Stimulated activated CD8-positive, alpha-beta memory T cell treated with anti-CD3 and anti-CD28 coated beads, Interleukin-7, amount 100 ng/mL, for 48 hours (primary cell): ENCODE measurements around the gene HHATL.

Experiments used
- DNase-seq, 2 donors: peaks; one replicate each; pipeline ENCODE4 v3.0.0-alpha.2; 2020; ENCODE audit warnings: low read depth in 1 of 2; ENCODE audit errors: extremely low read depth in 1 of 2

Gene HHATL

DNA sequence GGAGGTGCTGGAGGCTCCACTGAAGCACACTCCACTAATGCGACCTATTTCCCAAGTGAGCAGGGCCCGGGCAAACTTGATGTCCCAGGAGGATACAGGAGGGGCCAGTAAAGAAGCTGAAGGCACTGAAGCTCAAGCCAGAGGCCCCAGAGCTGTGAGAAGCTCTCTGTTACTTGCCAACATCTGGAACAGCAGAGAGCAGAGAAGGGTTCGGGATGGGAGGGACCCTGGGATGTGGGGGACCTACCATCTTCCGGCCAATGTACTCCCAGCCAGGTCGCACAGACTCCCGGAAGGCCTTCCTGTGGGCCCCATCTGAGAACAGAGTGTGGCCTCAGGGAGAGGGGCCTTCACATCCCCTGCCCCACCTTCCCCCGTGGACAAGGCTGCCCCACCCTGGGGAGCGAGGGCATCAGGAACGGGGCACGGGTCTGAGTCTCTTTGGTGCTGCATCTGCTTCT, 3.1 kb downstream of the HHATL start:
- DNase-seq, result no peak

DNA sequence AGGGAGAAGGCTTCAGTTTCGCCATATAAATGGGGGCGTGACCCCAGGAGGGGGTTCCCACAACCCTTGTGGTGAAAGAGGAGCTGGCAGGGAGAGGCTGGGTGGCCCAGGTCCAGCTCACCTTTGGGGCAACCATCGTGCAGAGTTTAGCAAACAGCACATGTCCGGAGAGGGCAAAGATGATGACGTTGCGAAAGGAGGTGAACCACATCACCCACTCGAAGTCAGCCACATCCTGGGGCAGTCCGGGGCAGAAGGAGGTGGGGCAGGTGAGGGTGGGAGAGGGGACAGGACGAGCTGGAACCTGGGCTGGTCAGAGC, 3.7 kb downstream of the HHATL start:
- DNase-seq, result no peak

DNA sequence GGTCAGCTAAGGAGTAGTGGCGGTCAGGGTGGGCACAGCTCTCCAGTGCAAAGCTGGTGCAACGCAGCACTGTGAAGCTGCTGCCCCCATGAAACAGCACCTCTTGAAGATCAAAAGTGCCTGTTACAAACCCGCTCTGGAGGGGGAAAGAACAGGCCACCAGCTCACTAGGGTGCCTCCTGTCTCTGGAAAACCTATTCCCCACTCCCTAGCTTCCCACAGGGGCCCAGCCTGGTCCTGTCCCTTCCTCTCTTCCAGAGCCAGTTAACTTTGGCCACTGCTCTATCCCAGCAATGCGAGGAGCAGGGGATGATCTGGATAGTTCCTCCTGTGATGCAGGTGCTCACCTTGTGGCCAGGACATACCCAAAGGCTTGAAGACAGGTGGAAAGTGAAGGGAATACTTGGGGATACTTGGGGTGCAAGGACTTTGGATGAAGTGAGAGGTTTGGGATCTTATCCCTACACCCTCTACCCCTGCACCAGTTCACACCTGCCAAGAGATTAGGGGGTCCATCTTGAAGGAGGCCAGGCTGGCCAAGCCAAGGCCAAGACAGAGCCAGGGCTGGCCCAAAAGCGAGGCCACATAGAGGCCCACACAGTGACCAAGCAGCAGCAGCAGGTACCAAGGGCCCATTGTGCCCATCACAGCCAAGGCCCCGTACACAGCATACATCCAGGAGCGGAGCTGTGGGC, 4.2 kb downstream of the HHATL start:
- DNase-seq, result no peak

DNA sequence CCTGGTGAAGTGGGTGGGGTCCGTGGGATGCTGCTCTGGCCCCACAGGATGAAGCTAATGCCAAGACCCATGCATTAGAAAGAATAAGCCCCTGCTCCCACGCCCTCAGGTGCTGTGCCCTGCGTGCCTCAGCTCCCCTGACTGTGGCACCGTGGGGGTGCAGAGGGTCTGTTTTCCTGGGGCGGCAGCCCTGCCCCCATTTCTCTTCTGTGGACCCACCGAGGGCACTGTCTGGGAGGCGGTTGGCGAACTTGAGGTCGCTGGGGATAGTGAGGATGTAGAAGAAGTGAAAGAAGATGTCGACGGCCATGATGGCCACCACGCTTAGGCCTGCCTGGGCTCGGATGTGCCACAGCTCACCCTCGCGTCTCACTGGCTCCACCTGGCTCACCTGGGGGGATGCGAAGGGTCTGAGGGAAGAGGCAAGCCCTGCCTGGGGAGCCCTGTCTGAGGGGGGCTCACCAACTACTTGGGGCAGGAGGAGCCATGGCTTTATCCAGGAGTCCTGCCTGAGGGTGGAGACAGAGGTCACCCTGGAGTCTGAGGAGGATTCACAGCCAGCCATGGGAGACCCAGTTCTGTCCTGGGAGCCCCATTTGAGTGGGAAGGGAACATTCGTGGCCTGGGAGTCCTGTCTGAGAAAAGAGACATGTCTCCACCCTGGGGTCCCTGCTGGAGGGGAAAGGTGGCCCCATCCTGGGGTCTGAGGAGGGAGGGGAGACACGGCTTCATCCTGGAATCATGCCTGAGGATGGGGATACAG, 5.1 kb downstream of the HHATL start:
- DNase-seq, result no peak

DNA sequence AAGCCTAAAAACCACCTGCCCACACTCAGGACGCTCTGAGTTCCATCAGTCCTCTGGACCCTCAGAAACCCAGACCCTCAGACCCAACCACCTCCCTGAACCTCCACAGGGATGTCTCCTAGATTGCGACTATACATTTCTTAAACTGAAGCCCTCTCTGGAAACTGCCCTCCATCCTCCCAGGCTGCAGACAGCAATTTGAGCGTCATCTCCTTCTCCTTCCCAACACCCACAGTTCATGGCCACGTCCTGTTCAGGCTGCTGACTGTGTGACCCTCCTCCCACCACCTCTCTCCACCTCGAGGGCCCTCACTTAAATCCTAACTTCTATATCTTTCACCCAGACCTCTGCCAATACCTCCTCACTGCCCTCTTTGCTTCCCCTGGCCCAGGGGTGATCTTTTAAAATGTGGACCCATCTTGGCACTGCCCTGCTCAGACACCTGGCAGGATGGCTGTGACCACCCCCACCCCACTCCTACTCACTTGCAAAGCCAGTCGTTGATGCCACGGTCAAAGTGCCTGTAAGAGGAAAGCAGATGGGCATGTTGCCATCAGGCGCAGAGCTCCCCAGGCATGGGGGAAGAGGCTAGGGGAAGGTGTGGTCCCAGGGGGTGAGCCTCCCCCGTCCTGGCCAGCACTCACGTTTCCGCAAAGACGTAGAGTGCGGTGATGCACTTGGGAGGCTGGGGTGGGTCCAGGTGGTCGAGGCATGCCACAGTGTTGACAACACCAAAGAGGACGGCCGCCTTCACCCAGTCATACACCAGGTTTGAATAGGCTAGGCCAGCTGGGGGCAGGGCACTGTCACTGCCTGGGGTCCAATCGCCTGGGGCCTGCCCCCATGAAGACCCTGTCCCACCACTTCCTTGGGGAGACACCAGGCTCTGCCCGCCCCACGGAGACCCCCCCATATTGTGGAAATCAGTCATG, 6.0 kb downstream of the HHATL start:
- no peak for DNase-seq

DNA sequence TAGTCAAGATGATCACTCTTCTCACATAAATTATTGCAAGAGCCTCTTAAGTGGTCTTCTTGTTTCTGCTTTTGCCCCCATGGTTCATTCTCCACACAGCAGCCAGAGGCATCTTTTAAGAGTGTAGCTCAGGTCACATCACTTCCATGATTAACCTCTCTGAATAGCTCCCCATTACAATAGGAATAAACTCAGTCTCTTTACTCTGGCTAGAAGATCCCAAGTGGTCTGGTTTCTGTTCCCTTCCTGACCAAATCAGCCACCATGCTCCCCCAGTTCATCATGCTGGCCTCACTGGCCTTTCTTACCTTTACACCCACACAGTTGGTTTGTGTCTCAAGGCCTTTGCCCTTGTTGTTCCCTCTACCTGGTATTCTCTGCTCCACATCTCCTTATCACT, 8.2 kb downstream of the HHATL start:
- no peak for DNase-seq

DNA sequence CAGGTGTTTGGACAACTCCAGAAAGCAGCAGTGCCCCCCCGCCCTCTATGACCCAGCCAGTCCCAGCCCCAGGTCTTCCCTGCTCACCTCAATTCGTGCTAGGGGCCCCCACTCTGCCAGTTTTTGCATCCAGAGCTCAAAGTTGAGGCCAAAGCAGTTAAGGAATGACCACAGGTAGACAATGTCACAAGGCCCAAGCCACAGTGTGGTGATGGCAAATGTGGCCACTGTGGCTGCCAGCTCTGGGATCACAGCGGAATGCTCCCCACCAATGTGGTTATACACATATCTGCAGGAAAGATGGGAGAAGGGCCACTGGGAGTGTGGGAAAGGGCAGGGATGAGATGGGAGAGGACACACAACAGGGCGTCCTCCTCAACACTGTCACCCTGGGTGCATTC, 9.1 kb downstream of the HHATL start:
- no peak for DNase-seq

DNA sequence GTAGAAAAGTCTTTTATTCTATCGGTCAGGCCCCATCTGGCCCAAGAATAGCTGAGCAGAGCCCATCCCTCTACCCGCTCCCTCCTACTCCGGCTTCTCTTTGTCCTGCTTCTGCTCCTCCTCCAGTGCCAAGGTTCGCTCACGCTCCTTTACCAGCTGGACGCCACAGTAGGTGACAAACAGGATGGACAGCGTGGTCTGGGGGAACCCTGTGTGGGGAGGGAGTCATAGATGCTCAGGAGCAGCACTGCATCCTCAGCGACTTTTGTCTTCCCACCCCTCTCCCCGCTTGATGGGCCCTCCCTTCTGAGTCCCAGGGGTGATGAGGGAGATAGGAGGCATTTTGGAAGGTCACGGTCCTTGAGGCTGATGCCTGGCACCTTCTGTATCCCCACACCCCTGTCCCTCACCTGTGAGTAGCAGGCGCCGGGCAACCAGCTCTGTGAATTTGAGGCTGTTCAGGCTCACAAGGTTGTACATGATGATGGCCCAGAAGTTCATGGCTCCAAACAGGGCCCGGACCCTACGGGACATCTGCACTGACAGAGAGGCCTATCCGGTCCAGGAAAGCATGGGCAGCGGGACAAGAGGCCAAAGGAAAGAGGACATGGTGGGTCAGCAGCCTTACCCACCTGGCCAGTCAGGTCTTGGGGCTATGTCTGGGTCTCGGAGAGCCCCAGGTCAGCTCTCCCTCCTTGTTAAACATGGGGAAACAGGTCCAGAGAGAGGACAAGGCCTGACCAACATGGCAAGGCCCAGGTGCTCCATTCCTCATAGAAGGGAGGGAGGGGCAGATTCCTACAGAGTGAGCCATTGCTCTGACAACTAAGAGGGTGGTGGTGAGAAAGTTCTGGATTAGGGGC, 9.7 kb downstream of the HHATL start:
- no peak for DNase-seq

DNA sequence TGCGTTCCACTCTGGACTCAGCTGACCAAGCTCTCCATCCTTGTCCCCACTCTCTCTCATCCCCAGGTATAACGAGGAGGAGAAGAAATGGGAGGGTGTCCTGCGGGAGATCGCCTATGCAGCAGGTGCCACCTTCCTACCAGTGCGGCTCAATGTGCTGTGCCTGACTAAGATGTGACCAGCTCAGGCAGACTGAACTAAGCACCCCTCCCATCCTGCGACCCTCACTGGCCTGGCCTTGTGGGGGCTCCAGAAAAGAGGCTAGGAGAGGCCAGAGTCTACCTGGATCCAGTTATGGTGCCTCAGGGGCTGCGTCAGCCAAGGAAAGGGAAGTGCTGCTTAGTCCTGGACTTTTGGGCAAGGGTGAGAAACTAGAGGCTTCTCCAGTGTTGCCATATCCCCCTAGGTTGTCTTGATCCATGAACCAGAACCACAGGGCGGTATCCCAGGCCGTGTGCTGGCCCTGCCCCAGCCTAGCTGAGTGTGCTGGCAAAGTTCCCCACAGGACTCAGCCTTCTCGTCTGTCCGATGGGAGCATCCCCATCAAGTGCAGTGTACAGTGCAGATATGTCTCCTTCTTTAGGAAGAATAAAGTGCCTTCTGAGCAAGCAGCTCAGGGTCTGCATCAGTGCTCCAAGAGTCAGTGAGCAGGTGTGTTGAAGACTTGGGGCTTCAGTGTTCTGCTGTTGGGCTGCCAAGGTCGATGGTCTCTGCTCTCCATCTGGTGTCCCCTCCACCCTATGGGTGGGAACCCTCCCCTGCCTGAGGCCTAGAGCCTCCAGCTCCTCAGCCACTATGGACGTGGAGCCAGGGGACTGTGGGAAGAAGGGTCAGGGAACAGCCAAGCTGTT, 10.6 kb downstream of the HHATL start:
- DNase-seq, result no peak

DNA sequence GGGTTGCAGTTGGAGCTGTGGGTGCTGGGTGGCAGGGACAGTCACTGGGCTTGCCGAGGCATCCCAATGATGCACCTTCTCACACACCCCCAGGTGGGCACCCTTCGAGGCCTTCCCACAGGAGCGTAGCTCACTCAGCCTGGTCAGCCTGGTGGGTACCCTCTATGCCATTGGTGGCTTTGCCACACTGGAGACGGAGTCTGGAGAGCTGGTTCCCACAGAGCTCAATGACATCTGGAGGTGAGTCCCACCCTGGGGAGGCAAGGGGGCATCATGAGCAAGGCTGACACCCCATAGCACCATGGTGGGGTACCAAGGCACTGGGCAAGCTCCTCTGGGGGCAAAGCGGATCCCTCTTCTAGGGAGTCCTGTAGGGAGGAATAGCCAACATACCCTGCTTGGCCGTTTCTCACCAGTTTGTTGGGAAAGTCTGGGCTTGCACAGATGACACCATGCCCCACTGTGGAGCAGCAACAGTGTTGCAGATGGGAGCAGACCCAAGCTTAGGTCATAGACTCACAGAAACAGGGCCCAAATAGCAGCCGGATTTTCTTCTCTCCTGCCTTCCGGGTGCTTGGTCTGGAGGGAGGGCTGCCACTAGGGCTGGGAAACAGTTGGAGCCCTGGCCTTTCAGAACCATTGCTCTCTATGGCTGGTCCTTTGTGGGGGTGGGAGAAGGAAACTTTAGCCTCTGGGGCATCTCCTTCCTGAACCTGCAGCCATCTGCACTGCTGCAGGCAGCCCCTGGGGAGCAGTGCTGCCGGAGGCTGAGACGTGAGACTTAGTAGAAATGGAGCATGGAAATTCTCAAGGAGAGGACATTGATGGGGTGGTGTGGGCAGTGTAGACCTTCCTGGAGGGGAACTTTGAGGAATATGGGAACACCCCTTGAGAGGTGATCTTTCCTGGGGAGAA, 11.6 kb downstream of the HHATL start:
- DNase-seq, result no peak

DNA sequence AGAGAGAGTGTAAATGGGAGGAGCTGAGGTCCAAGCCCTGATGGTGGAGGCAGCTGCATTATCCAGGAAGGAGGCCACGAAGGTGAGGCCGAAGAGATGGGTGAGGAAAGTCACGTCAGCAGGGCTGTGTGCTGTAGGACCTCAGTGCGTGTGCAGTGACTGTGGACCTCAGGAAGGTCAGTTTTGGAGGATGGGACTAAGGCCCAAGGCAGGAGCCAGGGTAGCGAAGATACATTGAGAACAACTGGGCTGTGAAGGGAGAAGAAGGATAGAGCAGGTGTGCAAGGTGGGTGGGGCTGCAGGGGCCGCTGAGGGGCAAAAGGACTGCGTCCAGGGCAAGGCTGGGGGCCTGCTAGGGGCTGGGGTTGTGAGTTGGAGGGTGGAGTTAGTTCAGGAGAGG, 12.4 kb downstream of the HHATL start:
- no peak for DNase-seq

DNA sequence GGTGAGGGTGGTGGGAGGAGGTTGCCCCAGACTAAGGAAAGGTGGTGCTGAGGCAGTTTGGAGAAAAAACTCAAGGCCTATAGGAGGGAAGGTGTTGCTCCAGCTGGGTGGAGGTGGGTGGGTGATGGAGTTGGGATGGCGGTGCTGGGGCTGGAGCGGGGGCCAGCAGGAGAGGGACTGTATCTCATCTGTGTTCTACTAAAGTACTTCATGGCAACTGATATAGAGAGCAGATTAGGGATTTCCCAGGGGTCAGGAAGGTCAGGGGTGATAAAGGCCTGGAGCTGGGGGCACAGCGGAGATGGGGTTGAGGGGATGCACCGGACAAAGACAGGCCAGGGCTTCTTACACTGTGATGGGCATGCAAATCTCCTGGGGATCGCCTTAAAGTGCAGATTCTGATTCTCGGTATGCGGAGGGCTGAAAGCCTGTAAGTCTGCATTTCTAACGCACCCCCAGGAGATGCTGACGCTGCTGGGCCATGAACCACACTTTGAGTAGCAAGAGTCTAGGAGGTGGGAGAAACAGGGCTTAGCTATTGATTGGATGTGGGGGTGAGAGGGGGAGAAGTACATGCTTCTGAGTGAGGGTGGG, 13.1 kb downstream of the HHATL start:
- no peak for DNase-seq

DNA sequence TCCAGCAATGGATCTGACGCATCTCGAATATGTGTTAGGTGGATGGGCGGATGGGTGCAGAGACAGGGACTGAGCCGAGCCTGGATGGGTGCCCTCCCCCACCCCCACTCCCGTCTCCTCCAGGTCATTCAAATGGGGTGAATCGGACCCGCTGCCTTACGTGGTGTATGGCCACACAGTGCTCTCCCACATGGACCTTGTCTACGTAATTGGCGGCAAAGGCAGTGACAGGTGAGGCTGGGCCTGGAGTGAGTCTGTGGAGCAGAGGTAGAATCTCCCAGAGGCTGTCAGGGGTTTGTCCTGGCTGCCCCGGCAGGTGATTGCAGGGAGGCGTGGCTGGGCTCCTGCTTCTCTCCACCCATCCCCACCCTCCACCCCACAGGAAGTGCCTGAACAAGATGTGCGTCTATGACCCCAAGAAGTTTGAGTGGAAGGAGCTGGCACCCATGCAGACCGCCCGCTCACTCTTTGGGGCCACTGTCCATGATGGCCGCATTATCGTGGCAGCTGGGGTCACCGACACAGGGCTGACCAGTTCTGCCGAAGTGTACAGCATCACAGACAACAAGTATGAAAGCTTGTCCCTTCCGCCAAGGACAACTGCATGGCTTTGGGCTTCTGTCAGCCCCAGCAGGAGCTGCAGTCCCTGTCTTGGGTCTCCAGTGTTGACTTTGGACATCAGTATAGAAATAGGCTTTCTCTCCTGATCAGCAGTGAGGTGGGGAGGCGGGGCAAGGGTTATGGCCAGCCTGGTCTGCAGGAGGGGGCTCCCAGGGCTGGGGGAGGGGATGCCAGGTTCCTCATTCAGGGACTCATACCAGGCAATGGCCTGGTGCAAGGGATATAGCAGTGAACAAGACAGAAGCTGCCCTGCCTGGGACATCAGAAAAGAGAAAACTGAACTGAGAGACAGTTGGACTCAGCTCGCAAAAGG, 13.8 kb downstream of the HHATL start:
- DNase-seq, result no peak

DNA sequence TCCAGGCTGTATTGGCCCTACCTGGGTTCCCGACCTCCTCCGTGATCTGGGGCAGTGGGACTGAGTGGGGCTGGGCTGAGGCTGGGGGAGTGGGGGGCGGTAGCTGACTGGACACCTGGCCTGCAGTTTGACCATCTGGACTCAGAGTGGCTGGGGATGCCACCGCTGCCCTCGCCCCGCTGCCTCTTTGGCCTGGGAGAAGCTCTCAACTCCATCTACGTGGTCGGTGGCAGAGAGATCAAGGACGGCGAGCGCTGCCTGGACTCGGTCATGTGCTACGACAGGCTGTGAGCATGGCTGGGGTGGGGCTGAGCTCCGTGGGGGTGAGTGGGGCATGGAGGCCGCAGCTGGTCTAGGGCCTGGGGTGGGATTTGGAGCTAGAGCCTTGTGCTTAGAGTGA, 14.6 kb downstream of the HHATL start:
- no peak for DNase-seq

DNA sequence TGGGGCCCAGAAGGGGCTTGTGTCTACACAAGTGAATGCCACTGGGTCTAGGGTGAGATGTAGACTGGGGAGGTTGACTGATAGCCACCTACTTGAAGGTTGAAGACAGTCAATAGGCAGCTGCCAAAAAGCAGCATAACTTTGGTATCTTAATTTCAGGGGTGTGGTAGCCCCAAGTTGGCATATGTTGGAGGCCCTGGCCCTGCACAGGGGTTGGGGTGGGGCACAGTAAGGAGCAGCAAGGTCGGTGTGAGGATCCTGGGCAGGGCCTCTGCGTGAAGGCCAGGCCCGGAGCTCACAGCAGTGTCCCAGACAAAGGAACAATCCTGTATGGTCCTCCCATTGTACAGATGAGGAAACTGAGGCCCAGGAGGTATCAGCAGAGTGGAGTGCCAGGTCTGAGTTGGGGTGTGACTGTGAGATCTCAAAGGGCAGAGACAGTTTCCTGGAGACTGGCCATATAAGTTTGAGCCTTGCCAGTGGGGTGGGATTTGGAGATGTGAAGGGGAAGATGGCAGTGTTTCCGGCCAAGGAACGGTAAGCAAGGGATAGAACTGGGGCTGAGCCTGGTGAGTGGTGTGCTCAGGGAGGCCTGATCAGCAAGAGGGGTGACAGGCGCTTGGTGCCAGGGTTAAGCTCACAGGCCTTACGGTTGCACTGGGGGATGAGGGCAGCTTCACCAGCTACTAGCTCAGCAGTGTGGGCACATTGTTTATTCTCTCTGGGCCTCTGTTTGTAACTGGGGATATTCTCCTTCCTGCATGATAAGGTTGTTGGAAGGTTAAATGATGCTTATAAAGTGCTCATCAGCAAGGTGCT, 15.6 kb downstream of the HHATL start:
- DNase-seq, result no peak
